AG09319 (cell line): ENCODE measurements around the gene ACKR2.
A peak's percentile ranks its signal among the peaks of the same experiment; 100 is the strongest.
"Not testable (repeated sequence)": the region's sequence is repeated elsewhere in the genome, so short reads cannot be mapped to it uniquely, and the experiment has no call there.

Source experiments
- DNase-seq: peaks from one replicate; pipeline ENCODE4 v3.0.0-alpha.2; 2010; ENCODE audit warnings: low read depth; ENCODE audit errors: extremely low read depth
- CTCF ChIP-seq: IDR thresholded peaks from 2 replicates; pipeline ENCODE4 v1.5.1; 2011; ENCODE audit warnings: low read depth, mild to moderate bottlenecking, inconsistent platforms, low read length, moderate library complexity

ACKR2 gene

GRCh38 chr3:42876401-42876800, 67.2 kb downstream of the ACKR2 start:
- no peak for DNase-seq
- TF ChIP-seq CTCF = no peak

GRCh38 chr3:42876940-42877720, 67.9 kb downstream of the ACKR2 start:
- DNase-seq = no peak
- TF ChIP-seq CTCF = no peak

GRCh38 chr3:42877881-42878280, 68.6 kb downstream of the ACKR2 start:
- TF ChIP-seq CTCF = no peak
- DNase-seq = no peak

GRCh38 chr3:42880183-42880582, 70.9 kb downstream of the ACKR2 start:
- TF ChIP-seq CTCF = no peak

GRCh38 chr3:42880601-42881451, 71.6 kb downstream of the ACKR2 start:
- TF ChIP-seq CTCF = peak; percentile 89
- peak; percentile 38 for DNase-seq

More at GRCh38 chr3:42880183-42880582, 70.9 kb downstream of the ACKR2 start:
- DNase-seq = no peak

- not testable (repeated sequence) for DNase-seq
Observed at GRCh38 chr3:42883251-42883930, 74.1 kb downstream of the ACKR2 start.

GRCh38 chr3:42884324-42884723, 75.1 kb downstream of the ACKR2 start:
- TF ChIP-seq CTCF = no peak
- DNase-seq = no peak
